HCT116 (cell line): ENCODE results near the gene CERKL.

ENCODE experiments used
- CBX3 ChIP-seq: IDR thresholded peaks from 2 replicates; pipeline ENCODE4 v1.6.1; 2012; ENCODE audit warnings: low read depth
- CTCF ChIP-seq, 3 experiments: fragments of 200-600 bp in 1 of 3; sonication (generic) in 1 of 3; IDR thresholded peaks in 2 of 3; conservative IDR thresholded peaks in 1 of 3; 2 replicates each; pipeline ENCODE4 v1.5.1; 2012 to 2017; ENCODE audit warnings: low read depth in 2 of 3, low read length in 2 of 3, antibody characterized with exemption in 1 of 3, borderline replicate concordance in 1 of 3, control low read depth in 1 of 3, mild to moderate bottlenecking in 1 of 3, mixed read lengths in 1 of 3, mixed run types in 1 of 3, moderate library complexity in 1 of 3; ENCODE audit not compliant: insufficient read depth in 1 of 3
- MAX ChIP-seq: IDR thresholded peaks from 2 replicates; pipeline ENCODE4 v1.6.1; 2012
- POLR2A ChIP-seq: IDR thresholded peaks from 2 replicates; pipeline ENCODE4 v1.7.0; 2011; ENCODE audit warnings: borderline replicate concordance; ENCODE audit not compliant: insufficient read depth, insufficient read length; ENCODE audit errors: extremely low read depth
- POLR2AphosphoS5 ChIP-seq: IDR thresholded peaks from 2 replicates; pipeline ENCODE4 v1.6.1; 2011; ENCODE audit warnings: mild to moderate bottlenecking, low read depth, low read length, moderate library complexity
- RAD21 ChIP-seq: IDR thresholded peaks from 2 replicates; pipeline ENCODE4 v1.6.1; 2012; ENCODE audit warnings: low read depth, mild to moderate bottlenecking
- SRF ChIP-seq: IDR thresholded peaks from 2 replicates; pipeline ENCODE4 v1.6.1; 2012; ENCODE audit warnings: low read depth

DNA sequence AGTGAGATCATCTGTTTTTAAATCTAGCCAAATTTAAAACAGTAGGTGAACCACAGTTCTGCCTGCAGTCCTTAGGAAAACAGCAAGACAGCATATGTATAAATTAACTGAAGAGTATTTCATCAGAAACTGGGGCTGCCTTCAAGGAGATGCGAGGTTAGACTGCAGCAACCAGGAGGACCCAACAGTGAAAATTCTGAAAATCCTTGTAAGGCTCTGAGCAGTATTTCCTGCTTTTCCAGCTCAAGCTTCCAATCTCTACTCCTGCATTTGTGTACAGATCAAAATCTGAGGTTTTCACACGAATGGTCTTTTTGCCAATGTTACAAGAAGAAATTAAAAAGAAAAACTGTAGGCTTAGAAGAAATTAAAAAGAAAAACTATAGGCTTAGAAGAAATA lies 43.7 kb downstream of the CERKL start:
- TF ChIP-seq CTCF (IDR thresholded peaks at IDR 0.05 in 2 of 3, conservative IDR thresholded peaks at IDR 0.05 in 1 of 3; ENCODE audit: borderline replicate concordance in 1 of 3, insufficient read depth in 1 of 3, low read depth in 2 of 3, low read length in 2 of 3) (no peak), POLR2A (no peak), RAD21 (no peak), POLR2AphosphoS5 (no peak), SRF (no peak), MAX (no peak), CBX3 (no peak)
